ENCODE measurements around the gene FOXJ1.

FOXJ1 gene

GRCh38 chr17:76160896-76161528, 20.0 kb upstream of the FOXJ1 start:
- DNase-seq (ENCODE audit: low spot score): no peak

- no peak for DNase-seq (ENCODE audit: low spot score)
These were observed 18.1 kb upstream of the FOXJ1 start for GRCh38 chr17:76159157-76159556.

GRCh38 chr17:76157759-76158158, 16.7 kb upstream of the FOXJ1 start:
- no peak for DNase-seq (ENCODE audit: low spot score)

GRCh38 chr17:76156662-76156991, 15.6 kb upstream of the FOXJ1 start:
- no peak for DNase-seq (ENCODE audit: low spot score)

GRCh38 chr17:76155988-76156661, 15.1 kb upstream of the FOXJ1 start:
- no peak for DNase-seq (ENCODE audit: low spot score)

- no peak for DNase-seq (ENCODE audit: low spot score)
These were observed 14.1 kb upstream of the FOXJ1 start for GRCh38 chr17:76154936-76155845.

- no peak for DNase-seq (ENCODE audit: low spot score)
These were observed 13.2 kb upstream of the FOXJ1 start for GRCh38 chr17:76154292-76154691.

GRCh38 chr17:76153640-76154039, 12.6 kb upstream of the FOXJ1 start:
- no peak for DNase-seq (ENCODE audit: low spot score)

GRCh38 chr17:76153202-76153601, 12.2 kb upstream of the FOXJ1 start:
- DNase-seq (ENCODE audit: low spot score): no peak

- DNase-seq (ENCODE audit: low spot score): no peak
These were observed 11.5 kb upstream of the FOXJ1 start for GRCh38 chr17:76152591-76152990.

GRCh38 chr17:76151896-76152454, 10.9 kb upstream of the FOXJ1 start:
- no peak for DNase-seq (ENCODE audit: low spot score)

GRCh38 chr17:76150712-76151622, 9.9 kb upstream of the FOXJ1 start:
- DNase-seq (ENCODE audit: low spot score): no peak

GRCh38 chr17:76149214-76149613, 8.2 kb upstream of the FOXJ1 start:
- DNase-seq (ENCODE audit: low spot score): no peak

- DNase-seq (ENCODE audit: low spot score): no peak
These were observed 6.9 kb upstream of the FOXJ1 start for GRCh38 chr17:76148015-76148326.

GRCh38 chr17:76147211-76148014, 6.4 kb upstream of the FOXJ1 start:
- DNase-seq (ENCODE audit: low spot score): peak; percentile 14

GRCh38 chr17:76146053-76146851, 5.2 kb upstream of the FOXJ1 start:
- no peak for DNase-seq (ENCODE audit: low spot score)

- DNase-seq (ENCODE audit: low spot score): no peak
These were observed 4.4 kb upstream of the FOXJ1 start for GRCh38 chr17:76145231-76146052.

GRCh38 chr17:76142585-76143041, 1.6 kb upstream of the FOXJ1 start:
- DNase-seq (ENCODE audit: low spot score): no peak

- no peak for DNase-seq (ENCODE audit: low spot score)
These were observed 1.1 kb upstream of the FOXJ1 start for GRCh38 chr17:76142039-76142584.

Data from hematopoietic multipotent progenitor cell treated with erythropoietin and hydrocortisone succinate and interleukin-3 and kit ligand, for 15 days (in vitro differentiated cells).